ENCODE results near the gene PSMC4.

- no peak for TF ChIP-seq CTCF (IDR thresholded peaks at IDR 0.05)
- TF ChIP-seq POLR2A (IDR thresholded peaks at IDR 0.05): no peak
- TF ChIP-seq EP300 (IDR thresholded peaks at IDR 0.05): no peak
Measured at GRCh38 chr19:39967561-39967960, 3.4 kb upstream of the PSMC4 start.

Measured in sigmoid colon (tissue), 4 donors.